Hair follicular keratinocyte (primary cell): ENCODE data around the gene TM9SF4. TPM values are rescaled to one million over a fixed set of nuclear protein-coding genes. Genes with fewer than 3 reads are reported as not detected.

Experiments
- total RNA-seq: library from RNA; depleted of rRNA; stranded (reverse); fragments of >200 nt; gene quantifications from 2 replicates; pipeline ENCODE4 v1.2.3, GENCODE V29; 2015

The TM9SF4 gene
- 25.5 and 29.5 TPM in 2 replicates for total RNA-seq

GRCh38 chr20:32109392-32110172, at the start of gene TM9SF4:
TSS of gene TM9SF4 (plus strand) at chr20:32109714. CDS start at chr20:32109741, 27 bp downstream.

GRCh38 chr20:32207626-32208498, 98.3 kb downstream of the TM9SF4 start, which contains the start of the genes PLAGL2 and POFUT1:
TSS of gene PLAGL2 (minus strand) at chr20:32207743. CDS start at chr20:32202178, 5,565 bp downstream.
TSS of gene POFUT1 (plus strand) at chr20:32207880. CDS start at chr20:32207942, 62 bp downstream.

Other genes with a start within 250 kb of the TM9SF4 start
- 0.23 TPM in 1 of 2 replicates, not detected in the other for gene DUSP15, start 239.2 kb upstream of the TM9SF4 start, total RNA-seq
- not detected in 2 replicates for gene TTLL9, start 239.1 kb upstream of the TM9SF4 start, total RNA-seq
- gene PDRG1, start 157.7 kb upstream of the TM9SF4 start, total RNA-seq = 10.8 and 13.2 TPM in 2 replicates
- not detected in 2 replicates for gene XKR7, start 141.6 kb upstream of the TM9SF4 start, total RNA-seq
- not detected in 2 replicates for gene CCM2L, start 99.3 kb upstream of the TM9SF4 start, total RNA-seq
- not detected in 2 replicates for gene HCK, start 57.5 kb upstream of the TM9SF4 start, total RNA-seq
- 5.1 and 6.2 TPM in 2 replicates for gene PLAGL2, start 98.0 kb downstream of the TM9SF4 start, total RNA-seq
- gene POFUT1, start 98.2 kb downstream of the TM9SF4 start, total RNA-seq = 29.9 and 33.3 TPM in 2 replicates
- 13.3 and 15.4 TPM in 2 replicates for gene KIF3B, start 167.9 kb downstream of the TM9SF4 start, total RNA-seq
- 11.8 and 13.0 TPM in 2 replicates for gene ASXL1, start 248.6 kb downstream of the TM9SF4 start, total RNA-seq